GM12878 (cell line): ENCODE data around the gene FFAR2. TPM values are rescaled to one million over a fixed set of nuclear protein-coding genes. Genes with fewer than 3 reads are reported as not detected.
A peak's percentile ranks its signal among the peaks of the same experiment; 100 is the strongest.

Experiments used
- ATAC-seq: fragments of 200-7000 bp; cut with Tn5 transposase; 3 replicates; pipeline ENCODE4 v1.9.1; 2020; ENCODE audit warnings: mild to moderate bottlenecking, moderate library complexity
- BruUV-seq: library from RNA; stranded (reverse); fragments of 400-500 nt; replicated peaks from 2 replicates; lab custom pipeline; 2021; lab: Mats Ljungman, UMichigan
- CTCF ChIA-PET: fragments of 300-600 bp; sonication (Branson Sonifier 250); formaldehyde crosslinking; extraction: SDS; loops from one replicate; lab custom pipeline; 2021; ENCODE audit warnings: inconsistent platforms; lab: Yijun Ruan, JAX
- POLR2A ChIA-PET: fragments of 350-600 bp; formaldehyde crosslinking; extraction: SDS; loops from one replicate; lab custom pipeline; 2021; ENCODE audit warnings: inconsistent platforms; lab: Charles Lee
- RAD21 ChIA-PET: fragments of 300-600 bp; sonication (Branson Sonifier 250); formaldehyde crosslinking; loops from one replicate; lab custom pipeline; 2023; ENCODE audit warnings: antibody characterized with exemption; ENCODE audit not compliant: unreplicated experiment; lab: Charles Lee
- SMC1A ChIA-PET: fragments of 300-600 bp; sonication (Branson Sonifier 250); formaldehyde crosslinking; loops from one replicate; lab custom pipeline; 2023; ENCODE audit not compliant: unreplicated experiment, uncharacterized antibody; lab: Charles Lee
- DNase-seq: peaks from one replicate; pipeline ENCODE4 v3.0.0-alpha.2; 2011; ENCODE audit warnings: low read depth, low spot score
- FAIRE-seq: peaks from 3 replicates; lab custom pipeline; 2011; peaks lifted over from hg19 to GRCh38; lab: Jason Lieb, UNC
- H2AFZ ChIP-seq: 2 replicates; pipeline ENCODE4 v1.6.0; 2011; ENCODE audit warnings: low read depth, low read length, control low read depth; ENCODE audit not compliant: control insufficient read depth
- H3K27ac ChIP-seq: 2 replicates; pipeline ENCODE4 v1.5.1; 2011; ENCODE audit warnings: control low read depth; ENCODE audit not compliant: control insufficient read depth, insufficient read depth
- H3K27me3 ChIP-seq, 2 experiments: replicated peaks in 1 of 2; 2 replicates each; pipeline versions ENCODE4 v1.6.0 to v1.6.1; 2011; ENCODE audit warnings: low read length in 1 of 2; ENCODE audit not compliant: control insufficient read depth in 2 of 2, insufficient read depth in 2 of 2
- H3K36me3 ChIP-seq, 2 experiments: 2 replicates each; pipeline ENCODE4 v1.5.1; 2011; ENCODE audit warnings: low read length in 1 of 2; ENCODE audit not compliant: control insufficient read depth in 2 of 2, insufficient read depth in 2 of 2
- H3K4me1 ChIP-seq: 2 replicates; pipeline ENCODE4 v1.6.1; 2011; ENCODE audit warnings: mild to moderate bottlenecking, low read length, moderate library complexity, mixed read lengths; ENCODE audit not compliant: control insufficient read depth, insufficient read depth
- H3K4me2 ChIP-seq: 2 replicates; pipeline ENCODE4 v1.6.0; 2011; ENCODE audit warnings: control low read depth; ENCODE audit not compliant: control insufficient read depth, insufficient read depth
- H3K4me3 ChIP-seq: fragments of 200-600 bp; sonication (generic); 2 replicates; pipeline ENCODE4 v1.5.1; 2016
- H3K79me2 ChIP-seq: 2 replicates; pipeline ENCODE4 v1.6.0; 2011; ENCODE audit warnings: low read length; ENCODE audit not compliant: control insufficient read depth, insufficient read depth
- H3K9ac ChIP-seq: 2 replicates; pipeline ENCODE4 v1.8.0; 2011; ENCODE audit warnings: low read length, control low read depth, mixed read lengths; ENCODE audit not compliant: control insufficient read depth, insufficient read depth
- H3K9me3 ChIP-seq: replicated peaks from 3 replicates; pipeline ENCODE4 v1.5.1; 2011; ENCODE audit warnings: mild to moderate bottlenecking, low read length; ENCODE audit not compliant: control insufficient read depth, insufficient read depth
- H4K20me1 ChIP-seq: 2 replicates; pipeline ENCODE4 v1.6.0; 2011; ENCODE audit not compliant: control insufficient read depth, insufficient read depth
- EED ChIP-seq: sonication (generic); IDR thresholded peaks from 2 replicates; pipeline ENCODE4 v1.6.1; 2016; ENCODE audit warnings: antibody characterized with exemption, low read depth
- IKZF2 ChIP-seq, 2 experiments: fragments of 450-650 bp; IDR thresholded peaks; 2 replicates each; pipeline ENCODE4 v1.6.1; 2017; ENCODE audit warnings: mild to moderate bottlenecking in 2 of 2, moderate library complexity in 2 of 2
- IRF3 ChIP-seq: fragments of 450-650 bp; IDR thresholded peaks from 2 replicates; pipeline ENCODE4 v1.6.1; 2014; ENCODE audit warnings: mild to moderate bottlenecking
- JUNB ChIP-seq: IDR thresholded peaks from 2 replicates; pipeline ENCODE4 v1.6.1; 2016; ENCODE audit warnings: antibody characterized with exemption, mild to moderate bottlenecking
- MYB ChIP-seq: fragments of 150-350 bp; IDR thresholded peaks from 2 replicates; pipeline ENCODE4 v1.6.1; 2014; ENCODE audit warnings: mild to moderate bottlenecking, low read depth, low read length, borderline replicate concordance
- REST ChIP-seq: IDR thresholded peaks from 2 replicates; pipeline ENCODE4 v1.6.1; 2012; ENCODE audit warnings: mild to moderate bottlenecking, low read depth, low read length
- SIN3A ChIP-seq: IDR thresholded peaks from 2 replicates; pipeline ENCODE4 v1.6.1; 2012; ENCODE audit warnings: low read depth, low read length, improper control_type of control experiment
- WGBS: methylation state at CpG from one replicate; pipeline ENCODE4 v1.1.6; 2016; ENCODE audit warnings: low lambda C conversion rate; ENCODE audit not compliant: insufficient replicate concordance, insufficient coverage; ENCODE audit errors: missing lambda C conversion rate; 5-methylcytosine and 5-hydroxymethylcytosine counted together
- in situ Hi-C: fragments of 300-500 bp; cut with MboI; formaldehyde crosslinking; loops from 9 replicates; pipeline ENCODE4 v1.14.3; 2018; ENCODE audit warnings: mixed read lengths
- intact Hi-C: fragments of 100-400 bp; cut with micrococcal nuclease; formaldehyde crosslinking; loops from one replicate; pipeline ENCODE4 v1.14.2; 2022; ENCODE audit not compliant: unreplicated experiment
- polyA plus RNA-seq, 11 experiments: library from polyadenylated mRNA; depleted of rRNA in 4 of 11; unstranded in 6 of 11; stranded (reverse) in 5 of 11; fragments of >200 nt; fragmentation: Nextera tagmentation in 4 of 11; fragmentation: Illumina TruSeq in 1 of 11; extraction: Ambion mirVana in 4 of 11; extraction: Trizol in 1 of 11; gene quantifications; 1 replicate in 1 of 11; 2 replicates in 10 of 11; pipeline versions ENCODE4 v1.2.1 to v1.2.3, GENCODE V29; 2011 to 2016; ENCODE audit warnings: inconsistent platforms in 2 of 11, missing spikeins in 2 of 11, low read depth in 1 of 11
- total RNA-seq, 4 experiments: library from RNA; depleted of rRNA in 3 of 4; stranded (reverse); fragments of >200 nt in 3 of 4; fragmentation: Illumina TruSeq in 1 of 4; extraction: Trizol in 1 of 4; gene quantifications; 2 replicates each; pipeline versions ENCODE4 v1.2.1 to v1.2.3, GENCODE V29; 2013 to 2021
- TF ChIP-seq, protein P1 (sequence below): IDR thresholded peaks from 2 replicates; pipeline ENCODE4 v1.6.1; 2011; ENCODE audit warnings: low read depth, low read length, improper control_type of control experiment, borderline replicate concordance

Gene FFAR2
- total and polyA plus RNA-seq, 10 of the 15 experiments (the other 5 are each of a cell fraction or from before 2014, with no cell fraction given) = 0.05 to 4.0 (median 2.1) TPM

DNA sequence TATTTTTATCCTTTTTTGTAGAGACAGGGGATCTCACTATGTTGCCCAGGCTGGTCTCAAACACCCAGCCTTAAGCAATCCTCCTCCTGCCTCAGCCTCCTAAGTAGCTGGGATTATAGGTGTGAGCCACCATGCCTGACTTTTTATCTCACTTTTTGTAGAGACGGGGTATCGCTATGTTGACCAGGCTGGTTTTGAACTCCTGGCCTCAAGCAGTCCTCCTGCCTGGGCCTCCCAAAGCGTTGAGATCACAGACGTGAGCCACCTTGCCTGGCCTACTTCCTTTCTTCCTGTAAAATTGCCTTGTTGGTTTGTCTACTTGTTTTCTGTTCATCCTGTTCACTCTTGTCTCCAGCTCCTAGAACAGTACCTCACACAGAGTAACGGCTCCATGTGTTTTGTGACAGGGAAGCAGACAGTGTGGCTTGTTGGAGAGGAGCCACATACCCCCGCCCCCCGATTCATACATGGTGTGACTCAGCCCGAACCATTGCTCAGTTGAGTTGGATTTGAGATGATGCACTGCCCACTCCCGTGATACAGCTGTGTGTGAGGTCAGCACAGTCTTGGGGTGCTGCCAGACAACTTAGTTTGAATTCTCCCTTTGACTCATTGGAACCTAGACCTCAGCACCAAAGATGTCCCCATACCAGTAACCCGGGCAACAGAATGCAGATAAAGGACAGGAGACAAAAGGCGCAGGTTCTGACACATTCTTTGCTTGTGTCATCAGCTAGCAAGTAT lies 43.0 kb upstream of the FFAR2 start (continued):
- TF ChIP-seq, protein P1, sequence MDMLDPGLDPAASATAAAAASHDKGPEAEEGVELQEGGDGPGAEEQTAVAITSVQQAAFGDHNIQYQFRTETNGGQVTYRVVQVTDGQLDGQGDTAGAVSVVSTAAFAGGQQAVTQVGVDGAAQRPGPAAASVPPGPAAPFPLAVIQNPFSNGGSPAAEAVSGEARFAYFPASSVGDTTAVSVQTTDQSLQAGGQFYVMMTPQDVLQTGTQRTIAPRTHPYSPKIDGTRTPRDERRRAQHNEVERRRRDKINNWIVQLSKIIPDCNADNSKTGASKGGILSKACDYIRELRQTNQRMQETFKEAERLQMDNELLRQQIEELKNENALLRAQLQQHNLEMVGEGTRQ = no peak
- TF ChIP-seq EED (peak; percentile 68), IRF3 (no peak), IKZF2 (IDR thresholded peaks at IDR 0.05) (peak; percentile 75 to 78), JUNB (peak; percentile 93), MYB (no peak)

GRCh38 chr19:35407619-35408018 lies 40.4 kb upstream of the FFAR2 start:
- Histone ChIP-seq H3K27me3 (no peaks in the 10 kb centered on the region), H3K9me3 (no peaks in the 10 kb centered on the region; the same call in 2 of the 3 replicates)
- no peak for FAIRE-seq
- TF ChIP-seq SIN3A = no peak
- peak; percentile 70; the same call in 1 of the 2 replicates for TF ChIP-seq REST
- TF ChIP-seq, all 136 proteins: peak for 1
- SMC1A ChIA-PET = interaction anchor here (1.2 to 10.6 kb wide), 5 partner anchors 9 to 60 kb away, joined by 4 to 152 read pairs (median 13); partner anchors contain the start of gene FFAR1
- CTCF ChIA-PET = interaction anchor here (1.8 to 2.1 kb wide), 2 partner anchors 10 to 56 kb away, joined by 8 read pairs; no protein-coding TSS in a partner anchor
- in situ Hi-C loops (no loop called here), intact Hi-C loops (loop anchor here (2.0 kb wide), 2 partner anchors 51 to 55 kb away; no protein-coding TSS in a partner anchor)
- BruUV-seq = no TSS peak
- H3K36me3 ChIP-seq = no peaks in the 10 kb centered on the region; a peak in 1 of 4 replicates
- H2AFZ ChIP-seq = no peak overlapping the region
- POLR2A ChIA-PET = interaction anchor here (1.4 to 1.6 kb wide), 2 partner anchors 52 kb away, joined by 4 to 6 read pairs; no protein-coding TSS in a partner anchor
- H3K9ac ChIP-seq = no peak overlapping the region
- H3K4me3 ChIP-seq = no peak overlapping the region
- DNase-seq (no peak), ATAC-seq (no peak)
- H3K79me2 ChIP-seq = peaks cover 2% of the 10 kb centered on the region
- peaks cover 47% of the 10 kb centered on the region for H3K4me1 ChIP-seq
- H3K4me2 ChIP-seq = peak overlapping the region; percentile 33; the same call in 1 of the 2 replicates
- RAD21 ChIA-PET = interaction anchor here (1.7 to 5.8 kb wide), 4 partner anchors 11 to 55 kb away, joined by 10 to 56 read pairs (median 14); no protein-coding TSS in a partner anchor
- H3K27ac ChIP-seq = peak overlapping the region; percentile 71; the same call in 1 of the 2 replicates
- no peaks in the 10 kb centered on the region for H4K20me1 ChIP-seq
- WGBS = 87% methylated on average over 6 of the region's 6 CpGs
